Colon (tissue), 2 donors: ENCODE results near the gene ARHGAP8.

Experiments used
- FAIRE-seq: peaks from 2 replicates; lab custom pipeline; 2012; peaks lifted over from hg19 to GRCh38; lab: Jason Lieb, UNC
- donor health status: control.
- donor health status: control.

ARHGAP8 gene

DNA sequence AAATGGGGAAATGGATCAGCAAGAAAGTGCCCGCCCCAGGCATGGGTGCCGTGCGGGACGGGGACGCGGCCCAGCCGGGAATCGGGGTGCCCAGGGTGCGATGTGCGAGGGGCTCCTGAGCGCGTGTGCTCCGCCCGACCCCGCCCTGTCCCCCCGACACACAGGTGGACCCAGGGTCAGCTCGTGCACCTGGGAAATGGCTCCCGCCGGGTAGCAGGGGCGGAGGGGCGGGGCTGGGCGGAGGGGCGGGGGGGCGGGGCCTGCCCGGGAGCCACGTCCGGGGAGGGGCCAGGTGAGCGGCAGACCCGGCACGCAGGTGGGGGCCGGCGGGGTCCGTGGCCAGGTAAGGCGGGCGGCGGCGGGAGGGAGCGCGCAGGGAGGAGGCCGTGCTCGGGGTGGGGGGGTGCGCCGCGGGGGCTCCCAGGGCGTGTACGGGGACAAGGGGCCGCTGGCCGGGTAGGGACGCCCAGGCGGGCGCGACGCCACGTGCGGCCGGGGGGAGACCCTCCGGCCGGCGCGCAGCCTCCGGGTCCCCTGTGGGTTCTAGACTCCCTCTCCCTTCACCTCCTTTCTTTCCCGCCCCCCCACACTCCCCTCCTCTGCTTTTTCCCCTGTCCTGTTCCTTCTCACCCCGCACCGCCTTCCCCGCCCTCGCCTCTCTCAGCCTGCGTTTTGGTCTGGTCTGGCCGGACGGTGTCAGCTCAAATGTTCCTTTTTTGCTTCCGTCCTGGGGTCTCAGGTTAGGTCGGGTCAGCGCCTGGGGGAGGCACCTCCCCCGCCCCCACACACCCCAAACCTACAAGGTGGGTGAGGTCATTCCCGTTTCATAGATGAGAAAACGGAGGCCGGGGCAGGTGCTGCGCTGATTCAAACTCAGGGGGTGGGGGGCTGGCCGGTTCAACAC is at the start of gene ARHGAP8:
Gene ARHGAP8, plus strand, starts transcription at position 291 of the 904 bp plus-strand sequence. CDS start 33,953 bp downstream, outside the sequence.
- FAIRE-seq, result no peak

DNA sequence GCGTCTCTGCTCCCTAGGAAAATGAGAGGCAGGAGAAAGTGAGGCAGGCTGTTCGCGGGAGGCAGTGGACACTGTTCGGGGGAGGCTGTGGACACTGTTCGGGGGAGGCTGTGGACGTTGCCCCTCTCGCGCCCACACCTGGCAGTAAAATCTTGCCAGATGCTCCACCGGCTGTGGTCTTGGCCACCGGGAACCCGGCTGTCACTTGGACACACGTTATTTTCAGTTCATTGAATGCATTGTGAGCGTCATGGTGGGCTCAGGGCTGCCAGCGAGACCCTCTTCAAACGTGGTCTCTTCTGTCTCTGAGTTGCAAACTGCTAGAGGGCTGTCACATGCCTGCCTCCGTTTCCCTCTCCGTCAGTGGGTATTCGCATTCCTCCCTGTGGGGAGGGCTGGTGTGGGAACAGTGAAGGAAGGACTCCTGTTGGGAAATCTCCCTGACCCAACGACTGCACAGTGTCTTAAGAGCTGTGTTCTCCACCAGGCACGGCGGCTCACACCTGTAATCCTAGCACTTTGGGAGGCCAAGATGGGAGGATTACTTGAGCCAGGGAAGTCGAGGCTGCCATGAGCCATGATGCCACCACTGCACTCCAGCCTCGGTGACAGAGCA is 49.0 kb upstream of the ARHGAP8 start:
- FAIRE-seq, result no peak

DNA sequence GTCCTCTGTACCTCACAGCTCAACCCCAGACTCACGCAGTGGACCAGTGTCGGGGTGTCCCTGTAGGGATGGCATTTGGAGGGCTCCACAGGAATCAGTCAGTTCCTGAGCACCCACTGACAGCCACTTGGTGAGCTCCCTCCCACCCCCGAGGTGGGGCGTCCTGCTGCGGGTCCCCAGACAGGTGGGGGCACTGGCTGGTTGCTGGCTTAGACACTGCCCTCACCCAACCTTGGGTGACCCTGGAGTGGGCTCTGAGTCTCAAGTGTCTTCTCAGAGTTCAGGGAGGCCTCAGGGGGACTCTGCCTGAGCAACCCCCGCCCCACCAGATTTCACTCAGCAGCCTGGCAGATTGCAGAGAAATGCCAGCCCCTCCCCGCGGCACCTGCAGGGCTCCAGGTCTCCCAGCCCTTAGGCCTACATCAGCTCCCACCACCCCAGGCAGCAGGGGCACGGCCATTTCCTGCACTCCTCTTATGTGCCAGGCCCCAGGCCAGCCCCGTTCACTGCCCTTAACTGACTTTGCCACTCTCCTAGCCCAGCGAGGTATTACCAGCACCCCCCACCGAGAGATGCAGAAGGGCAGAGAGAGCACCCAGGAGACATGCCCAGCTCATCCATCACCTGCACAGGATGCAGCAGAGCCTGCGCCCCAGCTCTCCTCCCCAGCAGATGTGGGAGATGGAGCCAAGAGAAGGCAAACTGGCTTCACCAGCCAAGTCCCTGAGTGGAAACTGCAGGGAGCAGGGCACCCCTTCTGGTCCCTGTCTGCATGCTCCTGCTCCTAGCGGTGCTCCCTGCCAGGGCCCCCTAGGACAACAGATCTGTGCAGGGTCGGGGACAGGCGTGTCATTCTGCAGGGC is 48.0 kb upstream of the ARHGAP8 start:
- no peak for FAIRE-seq

DNA sequence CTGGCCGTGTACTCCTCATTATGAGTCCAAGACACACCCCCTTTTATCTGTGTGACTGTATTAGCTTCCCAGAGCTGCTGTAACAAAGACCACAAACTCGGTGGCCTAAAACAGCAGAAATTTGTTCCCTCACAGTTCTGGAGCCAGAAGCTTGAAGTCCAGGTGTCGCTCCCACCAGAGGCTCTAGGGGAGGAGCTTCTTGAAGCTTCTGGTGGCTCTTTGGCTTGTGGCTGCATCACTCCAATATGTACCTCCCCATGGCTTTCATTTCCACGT is 47.4 kb upstream of the ARHGAP8 start:
- no peak for FAIRE-seq

DNA sequence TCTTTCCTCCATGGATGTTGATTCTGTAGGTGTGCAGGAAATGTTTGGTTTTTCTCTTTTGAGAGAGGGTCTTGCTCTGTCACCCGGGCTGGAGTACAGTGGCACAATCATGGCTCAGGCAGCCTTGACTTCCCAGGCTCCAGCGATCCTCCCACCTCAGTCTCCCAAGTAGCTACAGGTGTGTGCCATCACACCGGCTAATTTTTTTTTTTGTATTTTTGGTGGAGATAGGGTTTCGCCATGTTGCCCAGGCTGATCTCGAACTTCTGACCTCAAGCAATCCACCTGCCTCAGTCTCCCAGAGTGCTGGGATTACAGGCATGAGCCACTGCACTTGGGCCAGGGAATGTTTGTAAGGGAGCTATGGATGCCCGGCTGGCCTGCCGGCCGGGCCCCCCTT is 45.9 kb upstream of the ARHGAP8 start:
- no peak for FAIRE-seq

DNA sequence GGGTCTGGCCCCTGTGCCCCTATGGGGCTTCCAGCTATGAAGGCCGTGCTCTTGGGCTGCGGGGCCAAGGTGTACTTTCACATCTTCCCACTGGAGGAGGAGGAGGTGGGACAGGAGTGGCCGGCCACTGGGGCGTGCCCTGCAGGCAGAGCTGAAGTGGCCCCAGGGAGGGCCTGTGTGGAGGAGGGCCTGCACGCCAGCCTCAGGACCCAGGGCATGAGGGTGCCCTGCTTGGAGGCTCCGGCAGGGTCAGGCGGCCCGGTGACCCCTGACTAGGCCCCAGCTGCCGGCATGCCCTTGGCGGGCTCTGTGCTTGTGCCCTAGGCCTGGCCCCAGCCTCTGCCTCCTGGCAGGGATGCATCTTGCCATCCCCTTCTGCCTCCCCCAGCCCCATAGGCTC is 45.2 kb upstream of the ARHGAP8 start:
- no peak for FAIRE-seq

DNA sequence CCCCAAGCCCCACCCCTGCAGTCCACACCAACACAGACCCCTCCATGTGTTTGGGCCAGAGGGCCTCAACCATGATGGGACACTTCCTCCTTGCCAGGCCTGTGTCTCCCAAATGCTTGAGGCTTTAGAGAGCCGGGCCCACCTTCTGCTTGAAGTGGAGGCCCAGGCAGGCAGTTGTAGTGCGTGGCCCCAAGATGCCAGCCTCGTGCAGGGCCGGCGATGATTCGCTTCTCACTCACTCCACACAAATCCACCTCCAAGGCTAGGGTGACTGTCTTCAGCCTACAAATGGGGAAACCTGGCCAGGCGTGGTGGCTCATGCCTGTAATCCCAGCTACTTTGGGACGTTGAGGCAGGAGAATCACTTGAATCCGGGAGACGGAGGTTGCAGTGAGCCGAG is 44.6 kb upstream of the ARHGAP8 start:
- no peak for FAIRE-seq

DNA sequence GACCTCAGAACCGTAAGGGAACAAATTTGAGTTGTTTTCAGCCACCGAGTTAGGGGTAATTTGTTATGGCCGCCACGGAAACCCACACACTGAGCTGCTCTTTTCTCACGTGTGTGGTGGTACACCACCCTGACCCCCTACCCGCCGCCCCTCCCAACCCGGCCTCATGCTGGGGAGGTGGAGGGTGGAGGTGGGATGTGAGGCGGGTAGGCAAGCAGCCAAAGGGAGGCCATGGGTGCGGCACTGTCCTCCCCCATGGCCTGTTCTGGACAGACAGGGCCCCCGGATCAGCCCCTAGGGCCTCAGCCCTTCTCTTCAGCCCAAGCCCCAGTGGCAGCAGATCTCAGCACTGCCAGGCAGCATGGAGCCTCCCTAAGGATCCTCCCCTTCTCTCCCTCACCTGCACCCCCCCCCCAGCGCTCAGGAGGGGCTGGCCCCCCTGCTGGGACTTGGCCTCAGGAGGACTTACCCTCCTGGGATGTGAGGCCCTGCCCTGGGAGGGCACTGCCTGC is 42.4 kb upstream of the ARHGAP8 start:
- no peak for FAIRE-seq

DNA sequence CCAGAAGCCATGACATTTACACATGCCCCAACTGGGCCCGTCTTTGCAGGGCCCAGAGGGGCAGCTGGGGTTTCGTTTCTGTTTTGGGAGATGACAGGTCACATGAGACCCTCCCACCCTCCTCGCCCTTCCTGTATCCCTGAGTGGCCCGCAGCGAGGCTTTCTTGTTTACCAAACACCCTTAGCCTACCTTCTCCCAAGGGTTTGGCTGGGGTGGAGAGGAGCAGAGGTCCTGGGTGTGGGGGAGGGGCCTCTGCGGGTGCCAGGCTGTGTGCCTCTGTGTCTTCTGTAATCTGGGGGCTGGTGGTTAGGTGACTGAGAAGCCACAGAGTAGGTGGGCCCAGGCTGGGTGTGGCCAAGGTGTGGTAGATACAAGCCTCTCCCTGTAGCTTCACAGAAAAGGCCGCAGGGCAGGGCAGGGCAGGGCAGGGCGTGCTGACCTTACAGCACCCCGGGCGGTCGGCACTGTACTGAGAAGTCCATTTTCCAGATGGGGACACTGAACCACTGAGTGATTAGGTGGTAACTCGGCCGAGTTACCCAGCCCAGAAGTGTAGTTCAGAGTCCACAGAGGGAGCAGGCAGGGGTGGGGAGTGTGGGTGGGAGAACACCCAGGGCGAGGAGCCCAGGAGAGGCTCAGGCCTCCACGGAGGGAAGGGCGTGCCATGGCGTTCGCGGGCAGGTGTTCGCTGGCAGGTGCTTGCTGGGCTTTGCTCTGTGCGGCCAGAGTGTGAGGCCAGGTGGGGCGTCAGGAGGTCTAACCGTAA is 41.7 kb upstream of the ARHGAP8 start:
- FAIRE-seq, result no peak

DNA sequence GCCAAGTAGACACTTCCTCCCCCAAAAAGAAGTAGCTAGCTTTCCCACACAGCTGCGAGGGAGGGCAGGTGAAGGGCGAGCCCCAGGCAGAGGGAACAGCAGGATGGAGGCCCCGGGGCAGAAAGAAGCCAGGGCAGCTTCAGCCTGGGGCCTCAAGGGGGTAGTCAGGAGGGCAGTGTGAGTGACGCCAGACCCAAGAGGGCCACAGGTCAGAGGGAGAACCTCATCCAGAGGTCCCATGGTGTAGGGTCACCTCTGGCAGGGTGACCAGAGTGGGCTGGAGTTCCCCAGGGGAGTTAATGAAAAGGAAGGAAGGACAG is 41.2 kb upstream of the ARHGAP8 start:
- no peak for FAIRE-seq

DNA sequence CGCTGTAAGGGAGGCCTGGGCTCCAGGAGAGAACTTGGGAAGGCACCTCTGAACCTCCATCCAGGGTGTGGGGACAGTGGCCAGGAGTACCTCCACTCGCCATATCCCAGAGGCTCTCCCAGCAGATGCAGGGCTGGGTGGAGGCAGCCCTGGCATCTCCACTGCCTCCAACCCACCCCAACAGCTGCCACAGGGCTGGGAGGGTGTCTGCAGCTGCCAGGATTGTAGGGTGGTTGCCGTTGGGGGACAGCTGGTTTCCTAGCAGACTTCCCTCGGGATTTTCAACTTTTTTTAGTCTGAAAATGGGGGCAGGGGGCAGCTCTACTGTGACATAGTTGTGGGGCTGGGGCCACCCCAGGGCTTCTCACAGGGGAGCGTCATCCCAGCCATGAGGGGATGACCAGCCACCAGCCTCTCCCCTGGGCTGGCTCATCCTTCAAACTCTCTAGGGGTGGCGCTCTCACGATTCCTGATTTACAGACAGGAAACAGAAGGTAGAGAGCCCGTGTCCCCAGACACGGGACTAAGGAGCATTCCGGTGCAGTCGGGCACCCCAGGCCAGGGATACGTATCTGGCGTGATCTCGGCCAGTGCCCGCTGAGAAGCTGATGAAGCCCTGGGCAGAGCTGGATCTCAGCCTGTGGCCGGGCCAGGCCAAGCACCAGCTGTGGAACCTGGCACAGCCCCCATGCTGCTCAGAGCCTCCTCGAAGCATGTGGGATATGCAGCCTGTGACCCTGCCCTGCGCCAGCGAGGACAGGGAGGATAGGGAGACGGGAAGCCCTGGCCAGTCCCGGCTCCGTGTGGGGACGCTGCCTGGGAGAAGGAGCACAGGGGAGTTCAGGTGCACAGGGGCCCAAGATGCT is 40.5 kb upstream of the ARHGAP8 start:
- no peak for FAIRE-seq

DNA sequence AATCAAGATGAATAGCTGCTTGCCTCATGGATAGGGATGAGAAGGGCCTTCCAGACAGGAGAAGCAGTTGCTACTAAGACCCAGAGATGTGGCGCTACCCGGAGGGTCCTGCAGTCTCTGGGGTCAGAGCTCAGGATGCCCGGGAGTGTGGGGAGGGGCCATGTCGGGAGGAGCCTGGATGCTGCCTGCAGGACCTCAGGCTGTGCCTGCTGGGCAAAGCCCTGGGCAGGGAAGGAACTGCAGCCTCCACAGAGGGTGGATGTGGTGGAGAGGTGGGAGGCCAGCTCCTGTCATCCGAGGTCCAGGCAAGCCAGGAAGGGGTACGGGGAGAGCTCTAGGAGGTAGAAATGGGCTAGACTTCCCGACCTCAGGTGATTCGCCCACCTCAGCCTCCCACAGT is 39.4 kb upstream of the ARHGAP8 start:
- FAIRE-seq, result no peak

DNA sequence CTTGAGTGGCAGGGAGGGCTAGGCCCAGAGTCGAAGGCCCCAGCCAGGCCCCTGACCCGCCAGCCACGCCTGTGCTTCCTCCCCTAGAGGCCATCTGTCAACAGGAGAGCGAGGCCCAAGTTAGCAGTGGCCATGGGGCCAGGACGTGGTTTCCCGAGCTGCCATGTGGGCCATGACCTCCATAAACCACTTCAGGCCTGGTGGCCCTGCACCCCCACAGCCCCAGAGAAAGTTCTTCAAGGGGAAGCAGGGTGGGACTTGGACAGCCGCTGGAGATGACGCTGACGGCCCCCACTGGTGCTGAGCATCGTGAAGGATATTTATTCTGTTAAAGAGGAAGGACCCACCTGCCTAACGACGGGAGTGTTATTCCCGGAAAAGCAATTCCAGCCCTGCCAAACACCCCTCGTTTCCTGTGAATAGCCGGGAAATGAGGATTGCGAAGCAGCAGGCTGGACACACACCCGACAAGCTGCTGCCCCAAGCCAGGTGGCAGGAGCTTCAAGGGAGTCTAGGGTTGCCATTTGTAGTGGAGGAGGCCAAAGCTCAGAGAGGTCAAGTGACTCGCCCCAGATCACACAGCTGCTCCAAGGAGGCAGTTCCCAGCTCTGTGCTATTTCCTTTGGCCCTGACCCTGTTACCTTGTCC is 37.5 kb upstream of the ARHGAP8 start:
- no peak for FAIRE-seq

DNA sequence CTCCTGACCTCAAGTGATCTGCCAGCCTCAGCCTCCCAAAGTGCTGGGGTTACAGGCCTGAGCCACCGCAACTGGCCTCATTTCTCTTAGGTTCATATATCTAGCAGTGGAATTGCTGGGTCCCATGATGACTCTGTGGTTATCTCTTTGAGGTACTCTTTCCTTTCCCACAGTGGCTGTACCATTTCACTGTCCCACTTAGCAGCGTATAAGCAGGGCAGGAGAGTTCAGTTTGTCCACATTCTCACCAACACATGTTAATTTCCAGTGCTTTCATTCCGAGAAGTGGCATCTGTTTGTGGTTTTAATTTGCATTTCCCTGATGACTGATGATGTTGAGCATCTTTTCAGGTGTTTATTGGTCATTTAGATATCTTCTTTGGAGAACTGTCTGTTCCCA is 34.0 kb upstream of the ARHGAP8 start:
- no peak for FAIRE-seq

DNA sequence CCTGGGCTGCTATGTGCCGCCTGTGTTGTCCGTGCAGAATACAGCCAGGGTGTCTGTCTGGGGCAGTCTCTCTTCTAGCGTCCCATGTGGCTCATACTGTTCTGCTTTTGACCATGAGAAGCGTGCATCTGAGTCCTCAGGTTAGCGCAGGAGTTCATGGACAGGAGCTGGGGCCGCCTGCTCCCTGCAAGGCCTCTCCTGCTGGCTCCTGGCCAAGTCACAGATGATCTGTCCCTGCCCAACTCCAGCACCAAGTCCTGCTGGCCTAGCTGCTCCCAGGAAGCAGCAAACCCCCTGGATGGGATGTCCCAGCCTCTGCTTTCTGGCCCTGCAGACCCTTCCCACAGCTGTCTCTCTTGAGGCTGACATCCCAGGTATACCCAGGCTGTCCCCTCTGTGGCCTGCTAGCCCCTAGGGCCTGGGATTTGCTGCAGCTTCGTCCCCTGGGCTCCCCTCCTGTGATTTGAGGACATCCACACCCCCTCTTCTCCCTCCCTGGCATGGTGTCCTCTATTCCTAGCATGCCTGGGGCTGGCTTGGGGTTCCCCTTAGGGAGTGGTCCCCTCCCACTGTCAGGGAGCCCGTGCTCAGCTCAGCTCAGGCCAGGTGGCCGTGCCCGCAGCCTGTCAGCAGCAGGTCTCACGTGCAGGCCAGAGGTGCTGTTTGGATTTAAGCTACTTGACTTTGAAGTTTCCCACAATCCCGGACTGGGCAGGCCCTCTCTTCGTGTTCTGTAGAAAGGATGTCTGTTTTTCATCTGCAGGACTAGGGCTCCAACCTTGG is 32.6 kb upstream of the ARHGAP8 start:
- FAIRE-seq, result no peak

DNA sequence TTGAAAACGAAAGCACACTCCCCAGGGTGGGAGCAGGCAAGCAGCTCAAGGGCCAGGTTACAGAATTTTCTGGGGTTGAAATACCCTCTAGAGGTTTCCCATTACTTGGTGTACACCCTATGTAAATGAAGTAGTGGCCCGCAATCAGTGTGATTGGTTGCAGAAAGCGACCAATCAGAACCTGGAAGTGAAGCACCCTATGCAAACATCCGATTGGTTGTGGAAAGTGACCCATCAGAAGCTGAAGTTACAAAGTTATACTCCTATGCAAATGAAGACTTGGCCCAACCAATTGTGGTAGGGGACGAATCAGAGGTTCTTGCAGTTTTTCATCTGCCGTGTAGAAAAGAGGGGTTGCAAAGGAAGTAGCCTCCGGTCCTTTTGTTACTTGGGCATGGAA is 31.2 kb upstream of the ARHGAP8 start:
- no peak for FAIRE-seq

DNA sequence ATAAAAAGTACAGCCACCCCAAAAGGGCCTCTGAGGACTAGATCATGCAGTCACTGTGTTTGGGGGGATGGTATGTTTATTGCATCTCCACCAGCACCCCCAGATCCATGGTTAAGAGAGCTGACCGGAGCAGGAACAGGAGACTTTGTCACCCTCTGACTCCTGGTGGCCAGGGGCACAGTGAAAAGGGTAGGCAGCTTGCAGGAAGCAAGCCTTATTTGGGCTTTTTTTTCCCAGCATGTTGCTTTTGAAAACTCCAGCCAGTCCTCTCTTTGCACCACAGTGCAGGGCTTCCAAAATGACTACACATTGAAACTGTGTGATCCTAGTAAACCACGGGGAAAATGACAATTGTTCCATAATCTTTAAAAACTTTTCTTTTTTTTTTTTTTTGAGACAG is 29.8 kb upstream of the ARHGAP8 start:
- FAIRE-seq, result no peak

DNA sequence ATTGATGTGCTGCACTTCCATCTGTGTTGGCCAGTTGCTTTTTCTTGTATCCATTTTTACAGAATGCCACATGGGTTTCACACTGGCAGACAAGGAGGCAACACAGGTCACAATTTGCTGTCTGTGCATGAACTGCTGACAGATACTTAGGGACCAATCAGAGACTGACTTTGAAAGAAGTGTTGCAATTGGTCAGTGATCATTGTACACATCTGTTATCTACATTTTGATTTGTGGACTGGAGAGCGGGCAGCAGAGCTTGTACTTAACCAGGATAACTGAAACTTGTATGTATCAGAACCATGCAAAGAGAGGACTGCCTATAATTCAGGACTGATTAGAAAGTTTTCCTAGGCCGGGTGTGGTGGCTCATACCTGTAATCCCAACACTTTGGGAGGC is 28.6 kb upstream of the ARHGAP8 start:
- no peak for FAIRE-seq

DNA sequence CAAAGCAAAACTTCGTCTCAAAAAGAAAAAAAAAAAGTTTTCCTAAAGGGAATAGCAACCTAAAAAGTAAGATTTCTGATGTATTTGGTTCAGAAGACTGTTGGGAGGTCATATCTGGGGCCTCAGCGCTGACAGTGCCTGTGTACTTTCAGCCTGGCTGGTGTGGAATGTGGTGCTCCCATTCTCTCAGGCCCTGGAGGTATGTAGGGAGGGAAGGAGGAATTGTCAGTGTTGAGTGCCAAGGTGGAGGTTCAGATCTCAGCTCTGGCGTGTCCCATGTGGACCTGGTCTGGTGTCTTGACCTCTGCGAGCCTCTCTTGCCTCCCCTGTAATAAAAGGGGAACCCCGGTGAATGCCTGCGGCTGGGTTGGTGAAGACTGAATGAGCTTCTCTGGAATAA is 28.0 kb upstream of the ARHGAP8 start:
- no peak for FAIRE-seq

DNA sequence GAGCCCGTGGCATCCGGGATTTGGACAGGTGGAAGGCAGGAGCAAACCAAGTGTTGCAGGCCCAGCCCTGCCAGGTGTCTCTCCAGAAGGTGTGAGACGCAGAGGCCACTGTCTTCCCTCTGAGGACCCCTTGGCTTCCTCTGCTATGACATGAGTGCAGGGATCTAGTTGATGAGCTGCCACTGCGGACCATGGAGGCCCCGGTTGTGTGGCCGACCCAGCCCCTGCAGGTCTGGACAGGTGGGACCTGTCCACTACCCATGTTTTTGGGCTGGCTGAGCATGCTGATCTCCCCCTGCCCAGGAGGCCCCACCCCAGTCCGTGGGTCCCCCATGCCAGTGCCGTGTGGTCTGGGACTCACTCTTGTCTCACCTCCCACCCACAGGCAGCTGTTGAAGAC is 27.5 kb upstream of the ARHGAP8 start:
- no peak for FAIRE-seq
